GM04504 (cell line): ENCODE results near the gene MTAP.

Source experiments
- DNase-seq: peaks from one replicate; pipeline ENCODE4 v3.0.0-alpha.2; 2012; ENCODE audit warnings: low read depth

The MTAP gene

DNA sequence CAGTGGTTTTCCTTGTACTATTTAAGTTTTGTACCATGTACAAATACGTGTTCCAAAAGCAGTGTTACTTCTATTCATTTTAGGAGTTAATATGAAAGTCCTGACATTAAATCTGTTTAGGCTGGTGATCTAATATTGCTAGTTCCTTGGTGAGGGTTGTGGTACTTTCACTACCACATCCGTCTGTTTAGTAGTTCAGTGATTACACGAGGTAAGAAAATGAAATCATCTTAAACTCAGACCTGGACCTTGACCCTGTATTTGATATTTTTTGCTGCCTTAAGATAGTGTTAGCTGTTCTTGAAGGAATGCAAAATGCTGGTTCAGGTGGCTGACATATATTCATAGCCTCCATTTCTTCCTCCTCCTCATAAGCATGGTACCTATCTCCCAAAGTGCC, 50.3 kb downstream of the MTAP start:
- DNase-seq = no peak

DNA sequence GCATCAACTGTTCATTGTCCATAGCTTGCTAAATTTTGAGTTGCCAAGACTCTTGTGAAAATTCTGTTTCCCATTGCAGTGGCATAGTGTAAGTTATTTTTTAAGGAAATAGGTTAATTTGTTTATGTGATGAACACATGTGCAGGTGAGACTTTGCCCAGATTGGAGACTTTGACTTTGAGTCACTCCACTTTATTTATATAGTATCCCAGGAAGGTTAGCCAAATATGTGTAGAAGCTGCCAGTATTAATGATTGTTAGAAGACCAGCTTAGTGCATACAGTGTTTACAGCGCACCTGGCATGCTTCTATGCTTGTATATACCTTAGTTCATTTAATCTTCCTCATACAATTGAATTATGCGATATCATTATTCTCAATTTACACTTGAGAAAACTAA, 51.0 kb downstream of the MTAP start:
- no peak for DNase-seq

DNA sequence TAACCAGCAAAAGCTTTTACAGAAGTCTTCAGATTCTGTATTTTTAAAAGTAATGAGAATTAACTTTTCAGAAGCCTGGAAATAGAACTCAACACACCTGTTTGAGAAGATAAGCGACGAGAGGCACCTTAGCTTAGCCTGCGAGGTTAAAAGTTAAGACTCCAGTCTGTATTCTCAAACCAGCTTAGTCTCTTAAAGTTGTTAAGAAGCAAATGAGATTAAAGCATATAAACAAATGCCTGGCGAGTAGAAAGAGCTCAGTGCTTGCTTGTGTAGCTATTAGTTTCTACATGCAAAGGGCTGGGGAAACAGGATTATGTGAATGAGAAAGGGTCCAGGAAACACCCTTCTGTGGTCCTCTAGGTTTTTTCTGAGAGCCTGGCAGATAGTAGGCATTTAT, 51.7 kb downstream of the MTAP start:
- DNase-seq = no peak

GRCh38 chr9:21854594-21854993, 52.2 kb downstream of the MTAP start:
- DNase-seq = no peak

GRCh38 chr9:21856301-21857094, 54.1 kb downstream of the MTAP start:
- peak; percentile 46 for DNase-seq

GRCh38 chr9:21862871-21863270, 60.4 kb downstream of the MTAP start:
- no peak for DNase-seq

DNA sequence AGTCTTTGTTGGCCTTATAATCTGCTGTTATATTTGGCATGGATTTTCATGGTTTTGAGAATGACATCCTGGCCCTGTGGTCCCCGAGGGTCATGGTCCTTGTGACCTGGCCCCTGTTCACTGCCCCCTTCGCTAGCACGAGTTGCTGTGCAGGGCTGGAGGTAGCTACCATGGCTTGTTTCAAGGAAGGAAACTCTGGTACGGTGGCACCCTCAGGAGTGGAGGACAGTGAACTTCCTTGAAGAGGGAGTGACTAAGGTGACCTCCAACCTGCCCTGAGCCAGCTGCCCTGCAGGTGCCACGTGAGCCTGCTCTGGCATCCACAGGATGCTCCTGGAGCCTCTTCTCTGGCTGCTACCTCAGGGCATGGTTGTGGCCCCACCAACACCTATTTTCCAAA, 62.1 kb downstream of the MTAP start:
- no peak for DNase-seq

DNA sequence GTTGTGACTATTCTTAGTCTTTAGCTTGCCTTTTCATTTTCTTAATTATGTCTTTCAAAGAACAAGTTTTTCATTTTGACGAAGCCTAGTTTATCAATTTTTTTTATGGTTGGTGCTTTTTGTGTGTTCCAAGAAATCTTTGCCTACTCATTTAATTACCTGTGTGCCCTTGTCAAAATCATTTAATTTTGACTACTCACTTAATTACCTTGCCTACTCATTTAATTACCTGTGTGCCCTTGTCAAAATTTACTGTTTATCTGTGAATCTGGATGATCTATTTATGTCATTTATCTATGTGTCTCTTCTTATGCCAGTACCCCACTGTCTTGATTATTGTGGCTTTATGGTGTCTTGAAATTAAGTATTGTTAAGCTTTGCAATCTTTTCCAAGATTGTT, 63.9 kb downstream of the MTAP start:
- DNase-seq = no peak

DNA sequence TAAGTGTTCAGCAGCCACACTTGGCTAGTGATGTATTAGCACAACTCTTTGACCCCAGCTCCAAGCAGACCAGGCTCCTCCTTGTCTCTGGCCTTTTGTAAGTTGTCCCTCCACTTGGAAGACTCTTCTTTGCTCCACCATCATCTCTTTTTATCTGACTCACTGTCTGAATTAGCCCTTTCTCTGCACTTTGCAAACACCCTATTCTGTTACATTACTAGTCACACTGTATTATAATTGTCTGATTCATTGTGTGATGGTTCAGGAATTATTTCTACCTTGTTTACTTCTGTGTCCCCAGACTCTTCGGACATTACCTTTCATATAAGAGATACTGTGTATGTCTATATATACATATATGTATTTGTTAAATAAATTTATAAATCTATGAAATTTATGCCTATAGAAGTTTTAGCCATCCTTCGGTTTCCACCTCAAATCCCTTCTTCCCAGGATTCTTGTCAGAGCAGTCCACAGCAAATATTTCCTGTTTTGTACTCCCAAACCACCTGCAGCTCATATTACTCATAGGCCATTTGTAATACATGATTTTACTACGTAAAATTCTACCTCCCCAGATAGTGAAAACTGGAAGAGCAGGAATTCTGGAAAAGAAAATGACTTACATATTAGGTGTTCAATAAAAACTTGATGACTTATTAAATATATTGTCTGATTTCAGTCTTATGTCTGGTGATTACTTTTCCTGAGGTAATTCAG, 69.0 kb downstream of the MTAP start:
- no peak for DNase-seq

DNA sequence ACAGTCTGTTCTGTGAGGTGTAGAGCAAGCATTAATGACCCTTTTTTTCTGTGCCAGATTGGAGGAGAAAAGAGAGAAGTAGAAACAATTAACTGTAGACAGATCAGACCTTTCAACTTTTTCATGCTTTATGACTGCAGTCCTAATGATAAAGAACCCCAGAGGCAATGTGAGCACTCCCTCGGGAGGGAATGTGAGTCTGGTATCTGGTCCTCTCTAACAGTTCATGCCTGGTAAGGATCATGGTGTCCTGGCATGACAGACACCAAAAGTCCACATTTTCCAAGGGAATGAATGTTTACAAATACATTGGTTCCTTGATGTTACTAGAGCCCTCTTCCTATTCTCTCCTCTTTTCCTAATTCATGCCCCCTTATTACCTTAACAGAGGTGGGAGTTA, 70.3 kb downstream of the MTAP start:
- DNase-seq = no peak

DNA sequence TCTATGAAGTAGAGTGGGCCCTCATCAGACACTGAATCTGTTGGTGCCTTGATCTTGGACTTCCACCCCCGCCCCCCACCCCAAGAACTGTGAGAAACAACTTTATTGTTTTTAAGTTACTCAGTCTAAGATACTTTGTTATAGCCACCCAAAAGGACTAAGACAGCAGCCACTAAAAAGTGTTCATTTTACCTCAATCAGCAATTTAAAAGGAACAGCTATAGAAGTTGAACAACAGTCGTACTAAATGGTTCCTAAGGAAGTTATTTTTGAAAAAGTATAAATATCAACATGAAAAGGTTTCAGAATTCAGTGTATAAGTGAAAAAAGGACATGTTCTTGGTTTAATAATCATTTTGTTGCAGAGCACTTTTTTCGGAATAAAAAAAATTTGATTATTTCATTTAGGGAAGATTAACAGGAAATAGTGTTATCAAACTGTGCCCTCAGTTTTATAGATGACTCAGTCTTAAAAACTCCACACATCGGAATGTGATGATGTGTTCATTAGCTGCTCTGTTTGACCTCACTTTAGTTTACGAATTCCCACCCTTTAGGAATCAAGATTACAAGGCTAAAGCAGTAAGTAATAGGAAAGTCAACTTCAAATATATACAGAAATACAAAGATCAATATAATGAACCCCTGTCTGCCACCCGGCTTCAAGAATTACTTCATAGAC, 71.2 kb downstream of the MTAP start:
- DNase-seq = peak; percentile 8

GRCh38 chr9:21875893-21876292, 73.5 kb downstream of the MTAP start:
- DNase-seq = no peak

DNA sequence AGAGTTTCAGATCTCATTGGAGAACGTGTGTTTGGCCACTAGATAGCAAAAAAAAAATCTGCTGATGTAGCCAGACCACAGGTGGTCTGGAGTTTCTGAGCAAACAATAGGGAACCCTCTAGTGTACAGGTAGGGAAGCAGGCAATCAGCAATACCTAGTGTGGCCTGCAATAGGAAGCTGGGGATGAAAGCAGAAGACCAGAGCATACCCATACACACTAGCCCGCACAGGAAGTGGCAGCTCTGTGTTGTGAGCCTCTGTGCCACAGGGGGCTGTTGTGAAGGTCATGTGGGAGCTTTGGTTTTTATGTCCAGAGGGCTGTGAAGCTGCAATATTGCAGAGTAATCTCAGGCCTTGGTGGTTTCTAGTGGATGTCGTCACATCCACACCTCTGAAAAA, 81.2 kb downstream of the MTAP start:
- no peak for DNase-seq

GRCh38 chr9:21889673-21890072, 87.2 kb downstream of the MTAP start:
- DNase-seq = no peak

DNA sequence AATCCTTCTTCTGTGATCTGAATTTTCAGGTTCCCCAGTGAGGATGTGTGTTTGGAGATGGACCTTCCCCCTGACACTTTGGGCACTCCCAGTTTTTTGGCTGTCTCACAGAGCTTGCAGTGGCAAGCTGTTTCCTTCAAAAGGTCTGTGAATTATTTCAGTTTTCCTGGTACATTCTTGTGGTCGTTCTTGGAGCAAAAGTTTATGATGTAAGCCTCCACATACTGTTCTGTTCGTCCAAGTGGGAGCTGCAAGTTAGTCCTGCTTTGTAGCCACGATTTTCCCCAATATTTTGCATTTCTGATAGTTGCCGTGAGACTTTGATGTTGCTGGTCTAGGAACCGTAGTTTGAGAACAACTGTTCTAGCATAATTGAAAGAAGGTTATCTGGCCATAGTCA, 88.3 kb downstream of the MTAP start:
- DNase-seq = no peak

DNA sequence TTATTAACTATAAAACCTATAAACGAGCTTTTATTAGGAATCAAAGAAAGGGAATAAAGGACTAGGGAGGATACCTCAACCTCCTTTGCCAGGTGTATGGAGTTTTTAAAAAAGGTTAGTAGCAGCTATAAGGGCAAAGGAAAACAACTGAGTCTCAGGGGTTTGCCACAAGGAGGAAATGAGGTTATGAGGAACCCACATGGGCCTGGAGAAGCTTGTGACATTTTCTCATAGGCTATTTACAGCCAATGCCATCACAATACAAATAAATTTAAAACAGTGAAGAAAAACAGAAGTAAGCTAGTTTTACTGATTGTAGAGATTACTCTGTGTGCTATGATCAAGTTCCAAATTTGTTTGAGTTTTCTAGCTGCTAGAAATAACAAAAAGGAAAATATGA, 99.1 kb downstream of the MTAP start:
- DNase-seq = no peak

- DNase-seq = no peak
Observed at GRCh38 chr9:21902136-21902535, 99.7 kb downstream of the MTAP start.

- no peak for DNase-seq
Observed at GRCh38 chr9:21903380-21903965, 101.0 kb downstream of the MTAP start.

DNA sequence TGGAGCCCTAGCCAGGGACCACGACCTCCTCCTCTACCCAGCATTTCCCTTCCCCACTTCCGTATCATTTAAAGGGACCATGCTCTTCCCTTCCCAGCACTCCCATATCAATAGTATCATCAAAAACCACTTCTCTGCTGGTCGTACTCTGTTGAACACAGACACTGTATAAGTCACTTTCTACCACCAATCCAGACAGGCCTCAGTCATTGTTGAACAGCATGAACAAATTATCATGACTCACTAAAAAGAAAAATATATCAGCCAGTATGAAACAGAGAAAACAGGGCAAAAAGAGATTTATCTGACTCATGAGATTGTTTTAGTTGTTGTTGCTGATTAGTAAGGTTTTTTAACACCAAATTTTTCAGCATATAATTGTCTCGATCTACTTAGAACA, 101.9 kb downstream of the MTAP start:
- peak; percentile 2 for DNase-seq

DNA sequence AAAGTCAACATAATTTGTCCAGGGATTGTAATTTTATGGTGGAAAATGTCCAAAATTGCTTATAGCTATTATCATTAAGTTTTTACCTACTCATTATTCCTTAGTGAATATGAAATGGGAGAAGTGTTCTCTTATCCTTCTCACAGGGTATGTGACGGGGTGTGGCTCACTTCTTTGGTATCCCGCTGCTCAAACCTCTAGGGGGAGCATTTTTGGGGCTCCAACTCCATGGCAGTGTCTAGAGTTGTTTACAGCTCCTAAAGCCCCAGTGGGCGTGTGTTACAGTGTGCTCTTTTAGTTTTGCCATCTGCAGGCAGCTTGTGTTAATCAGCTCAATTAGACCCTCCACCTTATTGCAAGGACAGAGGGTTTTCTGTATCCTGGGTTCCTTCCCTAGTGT, 102.3 kb downstream of the MTAP start:
- no peak for DNase-seq

DNA sequence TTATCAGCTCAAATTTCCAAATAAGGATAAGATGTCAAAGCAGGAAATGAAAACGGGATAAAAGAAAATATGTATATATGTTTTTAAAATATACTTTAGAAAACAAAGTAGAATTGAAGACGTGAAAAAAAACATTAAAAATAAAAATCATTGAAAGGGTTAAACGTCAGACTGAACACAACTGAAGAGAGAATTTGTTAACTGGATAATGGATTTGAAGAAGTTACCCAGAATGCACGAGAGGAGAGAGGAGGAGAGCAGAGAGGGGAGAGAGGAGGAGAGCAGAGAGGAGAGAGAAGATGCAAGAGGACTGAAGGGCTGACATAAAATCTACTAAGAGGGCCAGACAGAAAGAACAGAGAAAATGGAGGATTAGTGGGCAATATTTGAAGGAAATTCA, 103.8 kb downstream of the MTAP start:
- no peak for DNase-seq

- no peak for DNase-seq
Observed at GRCh38 chr9:21906881-21907280, 104.4 kb downstream of the MTAP start.
